AG09309 (cell line): Measurements from ENCODE around the gene CEP76.

Experiments used
- DNase-seq: peaks from one replicate; pipeline ENCODE4 v3.0.0-alpha.2; 2010; ENCODE audit warnings: low read depth
- H3K4me3 ChIP-seq: 2 replicates; pipeline ENCODE4 v1.5.1; 2011; ENCODE audit warnings: mild to moderate bottlenecking, low read depth, low read length, moderate library complexity; ENCODE audit not compliant: control insufficient read depth
- TF ChIP-seq, protein P1 (sequence below): IDR thresholded peaks from 2 replicates; pipeline ENCODE4 v1.5.1; 2011; ENCODE audit warnings: mild to moderate bottlenecking, low read depth, low read length, inconsistent platforms; ENCODE audit not compliant: insufficient read depth, control insufficient read depth; ENCODE audit errors: missing control alignments

Gene CEP76

DNA sequence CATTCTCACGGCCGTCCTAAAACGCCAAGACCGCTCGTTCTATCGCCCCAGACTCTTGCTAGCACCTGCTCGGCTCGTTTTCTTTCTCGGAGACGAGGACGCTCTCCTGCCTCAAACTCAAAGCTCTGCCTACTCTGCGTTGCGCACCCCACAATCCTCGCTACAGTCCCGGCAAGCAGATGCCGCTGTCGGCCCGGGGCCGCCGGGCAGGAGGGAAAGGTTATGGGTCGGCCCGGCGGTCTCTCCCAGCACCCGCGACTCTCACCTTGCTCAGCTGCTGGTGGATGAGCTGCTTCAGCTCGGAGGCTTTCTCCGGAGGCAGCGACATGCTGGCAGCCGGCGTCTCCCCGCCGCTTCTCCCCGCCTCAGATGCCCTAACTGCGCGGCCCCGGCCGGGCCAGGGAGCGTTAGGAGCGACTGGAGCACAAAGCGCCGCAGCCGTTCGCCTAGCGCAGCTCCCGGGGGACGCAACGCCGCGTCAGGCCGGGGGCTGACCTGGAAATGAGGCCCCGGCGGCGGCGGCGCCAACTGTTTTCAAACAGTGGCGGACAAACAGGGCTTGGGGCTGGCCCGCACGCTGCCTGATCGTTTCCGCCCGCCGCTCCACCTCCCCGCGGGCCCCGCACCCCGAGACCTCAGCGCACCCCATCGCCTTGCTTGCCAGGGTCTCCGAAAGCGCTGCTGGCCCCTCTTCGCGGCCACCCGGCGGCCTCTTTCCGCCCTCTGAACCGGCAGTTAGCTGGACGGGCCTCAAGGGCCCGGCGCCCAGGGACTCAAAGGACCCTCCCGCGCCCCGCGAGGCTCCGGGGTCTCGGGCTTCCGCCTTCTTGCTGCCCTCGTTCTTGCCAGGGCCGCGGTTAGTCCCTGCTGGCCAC, at the start of gene CEP76, which contains the start of gene PSMG2:
Gene CEP76 (minus strand): TSS at position 503 of the 875 bp plus-strand sequence. CDS start 175 bp downstream, at position 328.
Gene PSMG2 (plus strand): TSS at position 822 of the 875 bp plus-strand sequence. CDS start 66 bp downstream, outside the sequence.
- DNase-seq: peak; percentile 38

GRCh38 chr18:12751891-12752290, 49.4 kb upstream of the CEP76 start:
- no peak for DNase-seq
- no peak overlapping the region for H3K4me3 ChIP-seq
- TF ChIP-seq, protein P1, sequence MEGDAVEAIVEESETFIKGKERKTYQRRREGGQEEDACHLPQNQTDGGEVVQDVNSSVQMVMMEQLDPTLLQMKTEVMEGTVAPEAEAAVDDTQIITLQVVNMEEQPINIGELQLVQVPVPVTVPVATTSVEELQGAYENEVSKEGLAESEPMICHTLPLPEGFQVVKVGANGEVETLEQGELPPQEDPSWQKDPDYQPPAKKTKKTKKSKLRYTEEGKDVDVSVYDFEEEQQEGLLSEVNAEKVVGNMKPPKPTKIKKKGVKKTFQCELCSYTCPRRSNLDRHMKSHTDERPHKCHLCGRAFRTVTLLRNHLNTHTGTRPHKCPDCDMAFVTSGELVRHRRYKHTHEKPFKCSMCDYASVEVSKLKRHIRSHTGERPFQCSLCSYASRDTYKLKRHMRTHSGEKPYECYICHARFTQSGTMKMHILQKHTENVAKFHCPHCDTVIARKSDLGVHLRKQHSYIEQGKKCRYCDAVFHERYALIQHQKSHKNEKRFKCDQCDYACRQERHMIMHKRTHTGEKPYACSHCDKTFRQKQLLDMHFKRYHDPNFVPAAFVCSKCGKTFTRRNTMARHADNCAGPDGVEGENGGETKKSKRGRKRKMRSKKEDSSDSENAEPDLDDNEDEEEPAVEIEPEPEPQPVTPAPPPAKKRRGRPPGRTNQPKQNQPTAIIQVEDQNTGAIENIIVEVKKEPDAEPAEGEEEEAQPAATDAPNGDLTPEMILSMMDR: no peak

More for the DNA sequence above, at the start of gene CEP76, which contains the start of gene PSMG2:
- TF ChIP-seq, protein P1: no peak
- peak within 1 kb of the TSS; percentile 92 for H3K4me3 ChIP-seq

GRCh38 chr18:12751503-12751884, 49.0 kb upstream of the CEP76 start:
- H3K4me3 ChIP-seq: no peak overlapping the region
- no peak for DNase-seq
- TF ChIP-seq, protein P1: no peak

DNA sequence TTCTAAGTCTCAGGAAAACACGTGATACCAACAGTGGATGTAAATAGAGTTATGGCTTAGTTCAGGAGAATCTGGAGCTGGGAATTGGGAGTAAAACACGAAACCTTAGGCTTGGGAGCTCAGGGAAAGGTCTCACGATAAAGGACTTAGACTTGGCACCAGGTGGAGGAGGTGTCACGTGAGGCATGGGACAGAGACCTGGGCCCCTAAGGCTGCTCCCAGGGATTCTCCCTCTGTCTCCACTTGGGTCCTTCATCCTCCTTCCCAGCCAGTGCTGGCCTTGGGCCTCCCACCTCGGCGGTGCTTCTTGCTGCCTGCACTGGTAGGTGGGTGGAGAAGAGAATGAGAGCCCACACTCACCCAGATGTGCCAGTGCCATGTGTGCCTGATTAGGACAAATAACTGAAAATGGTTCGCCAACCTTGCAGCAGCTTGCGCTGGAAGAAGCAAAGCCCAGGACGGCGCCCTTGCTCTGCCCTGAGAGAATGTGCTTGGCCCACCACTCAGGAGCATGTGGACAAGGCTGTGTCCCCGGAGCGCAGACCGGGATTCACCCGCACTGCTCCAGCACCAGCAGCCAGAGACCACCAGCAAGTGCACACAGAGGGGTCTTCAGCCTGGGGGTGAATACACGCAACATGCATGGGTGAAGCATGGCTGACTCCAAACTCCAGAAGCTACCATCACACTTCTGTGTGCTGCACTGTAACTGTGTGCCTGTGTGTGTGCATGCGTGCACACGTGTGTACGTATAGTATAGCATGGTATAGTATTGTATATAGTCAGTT, 48.4 kb upstream of the CEP76 start:
- H3K4me3 ChIP-seq: no peak overlapping the region
- no peak for DNase-seq
- TF ChIP-seq, protein P1: no peak

DNA sequence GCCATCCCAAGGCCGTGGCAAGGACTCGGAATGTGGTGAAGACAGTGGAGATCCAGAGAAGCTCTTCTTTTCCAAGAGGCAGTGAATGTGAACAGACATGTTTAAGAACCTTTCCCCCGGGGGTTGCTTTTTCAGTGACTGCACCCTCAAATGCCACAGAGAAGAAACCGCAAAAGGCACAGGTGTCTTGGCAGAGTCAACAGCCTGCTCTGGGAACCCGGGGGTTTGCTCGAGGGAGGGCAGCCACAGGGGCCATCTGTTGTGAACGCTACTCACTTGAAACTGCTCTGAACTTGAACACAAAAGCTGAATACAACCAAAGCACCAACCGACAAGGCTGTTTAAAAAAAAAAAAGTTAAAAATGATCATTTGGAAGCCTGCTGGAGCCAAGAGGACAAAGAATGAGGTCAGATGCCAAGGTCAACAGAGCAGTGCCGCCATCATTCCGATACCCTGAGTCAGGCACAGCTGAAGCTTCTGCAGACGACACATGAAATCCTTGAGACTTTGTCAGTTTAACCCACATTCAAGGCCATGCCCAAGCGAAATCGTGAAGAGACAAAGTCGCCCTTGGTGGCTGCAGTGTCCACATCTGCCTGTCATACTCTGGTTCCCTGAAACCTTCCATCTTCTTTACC, 47.7 kb upstream of the CEP76 start:
- no peak for DNase-seq
- H3K4me3 ChIP-seq: no peak overlapping the region
- TF ChIP-seq, protein P1: no peak

DNA sequence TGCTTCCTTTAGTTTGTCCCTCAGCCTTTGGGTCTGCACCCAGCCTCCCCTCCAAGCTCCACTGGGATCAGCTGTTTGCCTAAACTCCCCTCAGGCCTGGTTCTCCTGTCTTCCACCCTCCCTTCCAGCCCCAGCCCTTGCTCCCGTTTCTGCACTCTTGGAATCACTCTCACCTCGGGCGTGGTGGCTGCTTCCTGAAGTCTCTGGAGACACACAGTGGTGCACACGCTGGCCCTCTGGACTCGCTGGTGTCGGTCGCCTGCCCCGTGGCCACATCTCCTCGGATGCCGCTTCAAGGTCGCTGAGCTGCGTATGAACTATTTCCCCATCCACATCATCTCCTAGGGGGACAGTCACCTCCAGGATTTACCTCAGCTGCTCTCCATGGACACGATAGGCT, 46.6 kb upstream of the CEP76 start:
- H3K4me3 ChIP-seq: no peak overlapping the region
- no peak for DNase-seq

More for the DNA sequence above, 46.6 kb upstream of the CEP76 start:
- TF ChIP-seq, protein P1: no peak
